Transverse colon (tissue), 4 donors: ENCODE results near the gene FGD5.

Experiments
- CTCF ChIP-seq, 5 experiments: fragments of 200-600 bp in 3 of 5; fragments of 450-650 bp in 2 of 5; sonication (generic) in 3 of 5; IDR thresholded peaks; 1 replicate in 2 of 5; 2 replicates in 3 of 5; pipeline ENCODE4 v1.5.1; 2016 to 2017; ENCODE audit warnings: antibody characterized with exemption in 5 of 5, inconsistent platforms in 3 of 5, mild to moderate bottlenecking in 2 of 5, moderate library complexity in 1 of 5
- EP300 ChIP-seq: sonication (generic); formaldehyde crosslinking; IDR thresholded peaks from one replicate; pipeline ENCODE4 v1.6.1; 2017; ENCODE audit warnings: antibody characterized with exemption, low read depth
- POLR2A ChIP-seq: fragments of 450-650 bp; IDR thresholded peaks from one replicate; pipeline ENCODE4 v1.6.1; 2016; ENCODE audit warnings: antibody characterized with exemption, mild to moderate bottlenecking, moderate library complexity
- POLR2AphosphoS5 ChIP-seq, 3 donors: sonication (generic); formaldehyde crosslinking; IDR thresholded peaks; one replicate each; pipeline ENCODE4 v1.6.1; 2016; ENCODE audit warnings: antibody characterized with exemption in 3 of 3

- TF ChIP-seq CTCF (IDR thresholded peaks at IDR 0.05) (no peak), POLR2A (no peak), EP300 (no peak), POLR2AphosphoS5 (IDR thresholded peaks at IDR 0.05) (no peak)
Measured at GRCh38 chr3:14890476-14890875, 71.7 kb downstream of the FGD5 start.
